ENCODE results near the gene XIRP2.

- TF ChIP-seq CEBPB (IDR thresholded peaks at IDR 0.05; ENCODE audit: borderline replicate concordance in 1 of 2, low read depth in 2 of 2, low read length in 2 of 2) = no peak
- no peak for TF ChIP-seq CTCF (IDR thresholded peaks at IDR 0.05 in 2 of 3, conservative IDR thresholded peaks at IDR 0.05 in 1 of 3; ENCODE audit: control insufficient read depth in 2 of 3, extremely low read depth in 1 of 3, insufficient read depth in 1 of 3, low read depth in 3 of 3, low read length in 3 of 3)
- TF ChIP-seq NR2F1 (conservative IDR thresholded peaks at IDR 0.05) = no peak
- TF ChIP-seq TAF1 (IDR thresholded peaks at IDR 0.05; ENCODE audit: borderline replicate concordance, low read depth, low read length) = no peak
- TF ChIP-seq HDGF (IDR thresholded peaks at IDR 0.05) = no peak
- TF ChIP-seq REST (IDR thresholded peaks at IDR 0.05; ENCODE audit: low read depth, low read length) = no peak
- no peak for TF ChIP-seq HDAC2 (IDR thresholded peaks at IDR 0.05)
- no peak for TF ChIP-seq MYC (IDR thresholded peaks at IDR 0.05; ENCODE audit: insufficient read depth, insufficient read length, insufficient replicate concordance, low read length, severe bottlenecking)
Measured at GRCh38 chr2:167128130-167128529, 239.8 kb downstream of the XIRP2 start.
